ENCODE measurements around the gene TMEM266.

Gene TMEM266

GRCh38 chr15:76123031-76123430 lies 63.2 kb downstream of the TMEM266 start:
- DNase-seq (ENCODE audit: low read depth in 2 of 3, low spot score in 1 of 3) = no peak

DNA sequence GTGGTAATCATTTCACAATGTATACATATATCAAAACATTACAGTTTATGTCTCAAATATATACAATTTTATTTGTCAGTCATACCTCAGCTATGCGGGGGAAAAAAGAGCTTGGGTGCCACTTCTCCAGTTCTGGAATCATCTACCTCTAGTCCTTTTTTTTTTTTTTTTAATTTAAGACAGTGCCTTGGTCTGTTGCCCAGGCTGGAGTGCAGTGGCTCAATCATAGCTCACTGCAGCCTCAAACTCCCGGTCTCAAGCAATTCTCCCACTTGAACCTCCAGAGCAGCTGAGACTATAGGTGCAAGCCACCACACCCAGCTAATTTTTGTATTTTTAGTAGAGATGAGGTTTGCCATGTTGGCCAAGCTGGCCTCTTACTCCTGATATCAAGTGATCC lies 67.4 kb downstream of the TMEM266 start:
- DNase-seq (ENCODE audit: low read depth in 2 of 3, low spot score in 1 of 3) = no peak

- no peak for DNase-seq (ENCODE audit: low read depth in 2 of 3, low spot score in 1 of 3)
These were observed 68.1 kb downstream of the TMEM266 start for GRCh38 chr15:76127880-76128279.

GRCh38 chr15:76134537-76134936 lies 74.8 kb downstream of the TMEM266 start:
- DNase-seq (ENCODE audit: low read depth in 2 of 3, low spot score in 1 of 3) = no peak

DNA sequence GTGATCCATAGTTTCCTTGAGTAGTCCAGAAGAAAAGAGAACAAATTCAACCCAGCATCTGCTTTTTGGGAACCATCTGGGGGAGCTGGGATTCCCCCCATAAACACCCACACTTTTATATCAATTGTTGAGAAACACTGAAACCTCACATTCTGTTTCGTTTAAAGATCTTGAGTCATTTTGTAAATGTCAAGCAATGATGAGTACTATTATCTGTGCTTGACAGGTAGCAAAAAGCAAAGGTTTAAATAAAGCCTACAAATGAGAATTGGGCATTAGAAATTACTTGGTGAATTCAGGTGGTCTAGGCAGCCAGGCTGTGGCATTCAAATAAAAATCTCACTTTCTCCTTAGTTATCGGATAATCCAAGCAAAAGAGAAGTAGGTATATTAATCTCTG lies 75.7 kb downstream of the TMEM266 start:
- no peak for DNase-seq (ENCODE audit: low read depth in 2 of 3, low spot score in 1 of 3)

DNA sequence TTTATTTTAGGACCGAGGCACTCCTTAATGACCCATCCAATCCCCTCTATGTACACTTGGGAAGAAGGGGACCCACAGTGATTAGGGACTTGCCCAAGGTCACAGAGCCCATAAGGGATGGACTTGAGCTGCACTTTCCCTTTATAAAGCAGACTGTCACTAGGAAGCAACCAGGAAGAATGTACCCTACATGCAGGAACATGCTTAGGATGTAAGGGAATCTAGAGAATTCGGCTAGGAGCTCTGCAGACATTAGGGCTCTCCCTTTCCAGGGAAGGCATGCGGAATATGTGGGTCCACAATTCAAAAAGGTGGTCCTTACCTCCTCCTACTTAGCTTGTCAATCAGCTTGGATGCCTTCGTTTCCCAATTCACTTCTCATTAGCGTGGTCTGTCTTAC lies 78.7 kb downstream of the TMEM266 start:
- DNase-seq (ENCODE audit: low read depth in 2 of 3, low spot score in 1 of 3) = no peak

- DNase-seq (ENCODE audit: low read depth in 2 of 3, low spot score in 1 of 3) = peak; percentile 47 to 85 (median 67)
These were observed 79.7 kb downstream of the TMEM266 start for GRCh38 chr15:76139368-76140073.

GRCh38 chr15:76140074-76140464 lies 80.3 kb downstream of the TMEM266 start:
- no peak for DNase-seq (ENCODE audit: low read depth in 2 of 3, low spot score in 1 of 3)

DNA sequence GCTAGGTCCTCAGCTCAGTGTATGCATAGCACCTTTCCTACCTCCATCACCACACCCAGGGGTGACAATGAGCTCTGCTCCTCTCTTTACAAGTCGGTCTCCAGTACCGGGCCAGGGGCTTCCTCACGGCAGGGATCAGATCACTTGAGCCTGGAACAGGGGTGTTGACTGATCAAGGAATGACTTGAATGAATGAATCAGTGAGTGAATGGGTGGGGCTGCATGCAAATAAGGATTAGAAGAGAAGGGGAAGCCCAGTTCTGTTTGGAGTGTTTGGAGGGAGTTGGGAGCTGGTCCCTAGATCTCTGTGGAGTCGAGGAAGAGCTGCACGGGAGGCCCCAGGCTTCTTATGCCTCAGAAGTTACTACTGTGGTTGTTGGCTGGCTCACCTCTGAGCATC lies 87.0 kb downstream of the TMEM266 start:
- no peak for DNase-seq (ENCODE audit: low read depth in 2 of 3, low spot score in 1 of 3)

DNA sequence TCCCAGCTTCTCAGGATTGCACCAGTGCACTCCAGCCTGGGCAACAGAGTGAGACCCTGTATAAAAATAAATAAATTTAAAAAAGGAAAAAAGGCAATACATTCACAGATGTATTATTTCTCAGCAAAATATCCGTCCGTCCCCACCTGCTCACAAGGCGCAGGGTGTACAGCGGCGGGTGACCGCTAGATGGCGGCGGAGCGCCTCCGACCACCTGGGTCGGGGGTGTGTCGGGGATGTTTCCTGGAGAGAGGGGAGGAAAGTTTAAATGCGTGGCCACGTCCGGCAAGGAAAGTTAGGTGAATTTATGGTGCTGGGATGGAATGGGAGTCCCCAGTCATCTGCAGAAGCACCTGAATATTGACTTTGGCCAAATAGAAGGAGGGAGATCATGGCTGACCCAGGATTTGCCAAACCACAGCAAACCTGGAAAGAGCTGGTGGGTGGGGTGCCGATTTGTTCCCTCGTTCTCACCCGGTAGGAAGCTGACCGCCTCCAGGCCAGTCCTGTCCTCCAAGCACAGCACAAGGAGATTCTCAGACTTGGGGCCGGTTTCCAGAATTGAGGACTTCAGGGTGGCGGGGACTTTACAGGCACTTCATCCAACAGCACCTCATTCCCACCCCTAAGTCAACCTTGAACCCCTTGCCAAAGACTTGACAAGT lies 88.3 kb downstream of the TMEM266 start:
- peak; percentile 39 to 79 (median 57) for DNase-seq (ENCODE audit: low read depth in 2 of 3, low spot score in 1 of 3)

- DNase-seq (ENCODE audit: low read depth in 2 of 3, low spot score in 1 of 3) = no peak
These were observed 89.6 kb downstream of the TMEM266 start for GRCh38 chr15:76149291-76149915.

GRCh38 chr15:76150513-76150912 lies 90.7 kb downstream of the TMEM266 start:
- no peak for DNase-seq (ENCODE audit: low read depth in 2 of 3, low spot score in 1 of 3)

DNA sequence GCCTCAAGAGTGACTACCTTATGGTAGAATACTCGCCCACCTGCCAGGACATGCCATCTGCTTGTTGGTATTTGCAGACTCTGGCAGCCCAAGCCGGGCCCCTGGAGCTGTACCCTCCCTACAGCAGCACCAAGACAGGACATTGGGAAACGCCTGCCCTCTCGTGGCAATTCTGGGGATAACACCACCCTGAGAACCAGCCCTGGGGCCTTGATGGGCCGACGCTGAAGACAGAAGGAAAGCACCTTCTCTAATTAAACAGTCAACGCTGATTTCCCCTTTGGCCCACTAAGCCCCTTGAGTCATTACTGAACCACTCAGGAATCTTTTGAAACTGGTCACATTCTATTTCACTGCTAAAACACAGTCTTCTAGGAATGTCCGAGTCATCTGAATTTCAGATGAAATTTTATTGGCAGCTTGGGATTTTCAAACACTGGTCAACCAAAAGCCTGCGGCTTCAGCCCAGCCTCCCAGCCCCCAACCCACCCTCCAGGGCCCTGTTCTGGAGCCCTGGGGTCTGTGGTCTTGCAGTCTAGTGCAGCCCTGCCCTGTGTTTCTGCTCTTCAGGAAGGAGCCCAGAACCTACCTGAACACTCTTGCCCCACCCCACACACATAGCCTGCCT lies 91.3 kb downstream of the TMEM266 start:
- DNase-seq (ENCODE audit: low read depth in 2 of 3, low spot score in 1 of 3) = peak; percentile 75 to 91 (median 80)

DNA sequence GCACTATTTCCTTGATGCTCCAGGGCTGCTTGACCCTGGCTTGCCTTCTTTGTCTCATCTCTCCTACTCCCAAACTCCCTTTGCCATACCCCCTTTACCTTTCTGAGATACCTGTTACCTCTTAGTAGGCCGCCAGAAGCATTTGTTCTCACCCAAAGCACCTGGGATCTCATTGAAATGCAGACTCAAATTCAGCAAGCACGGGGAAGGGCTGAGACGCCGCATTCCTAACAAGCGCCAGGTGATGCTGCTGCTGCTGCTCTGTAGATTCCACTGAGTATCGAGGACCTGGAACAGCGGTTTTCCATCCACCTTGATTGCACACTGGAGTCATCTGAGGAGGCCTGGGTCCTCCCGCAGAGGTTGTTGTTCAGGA lies 91.8 kb downstream of the TMEM266 start:
- DNase-seq (ENCODE audit: low read depth in 2 of 3, low spot score in 1 of 3) = no peak

DNA sequence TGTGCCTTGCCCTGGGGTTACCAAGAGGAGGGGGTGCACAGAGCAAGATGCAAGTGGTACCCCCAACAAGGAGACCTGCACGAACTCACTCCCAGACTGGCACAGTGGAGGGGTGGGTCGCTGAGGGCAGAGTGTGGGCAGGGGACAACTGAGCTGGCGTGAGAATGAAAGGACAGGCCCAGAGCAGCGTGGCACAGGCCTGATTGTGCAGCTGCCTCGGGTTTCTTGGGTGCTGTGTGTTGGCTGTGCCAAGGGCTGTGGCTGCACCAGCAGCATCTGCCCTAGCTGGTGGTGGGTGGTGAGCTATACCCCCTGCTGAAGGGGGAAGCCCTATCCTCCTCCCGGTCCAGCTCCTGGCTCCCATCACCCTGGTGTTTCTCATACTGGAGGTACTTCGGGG lies 92.4 kb downstream of the TMEM266 start:
- no peak for DNase-seq (ENCODE audit: low read depth in 2 of 3, low spot score in 1 of 3)

GRCh38 chr15:76153241-76154197 lies 93.7 kb downstream of the TMEM266 start:
- DNase-seq (ENCODE audit: low read depth in 2 of 3, low spot score in 1 of 3) = no peak

- DNase-seq (ENCODE audit: low read depth in 2 of 3, low spot score in 1 of 3) = no peak
These were observed 95.9 kb downstream of the TMEM266 start for GRCh38 chr15:76155731-76156130.

GRCh38 chr15:76158226-76158625 lies 98.4 kb downstream of the TMEM266 start:
- DNase-seq (ENCODE audit: low read depth in 2 of 3, low spot score in 1 of 3) = no peak

DNA sequence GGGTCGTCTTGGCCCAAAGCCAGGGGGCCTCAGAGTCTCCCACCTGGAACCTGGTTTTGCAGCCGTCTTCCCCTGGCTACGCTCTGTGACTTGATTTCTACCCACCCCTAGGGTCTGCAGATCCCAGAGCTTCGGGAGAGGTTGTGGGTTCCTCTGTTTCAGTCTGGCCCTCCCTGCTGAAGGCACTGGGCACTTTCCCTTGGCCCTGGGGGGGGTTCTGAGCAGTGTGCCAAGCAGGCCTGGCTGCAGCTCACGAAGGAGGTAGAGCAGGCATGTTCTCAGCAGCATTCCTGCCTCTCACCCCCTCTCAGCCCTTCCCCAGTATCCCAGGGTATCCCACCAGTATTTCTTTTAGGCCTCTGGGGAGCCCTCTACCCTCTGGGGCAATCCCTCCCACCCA lies 99.0 kb downstream of the TMEM266 start:
- no peak for DNase-seq (ENCODE audit: low read depth in 2 of 3, low spot score in 1 of 3)

- DNase-seq (ENCODE audit: low read depth in 2 of 3, low spot score in 1 of 3) = no peak
These were observed 99.5 kb downstream of the TMEM266 start for GRCh38 chr15:76159282-76159681.

Data from stimulated activated CD4-positive, alpha-beta T cell treated with anti-CD3 and anti-CD28 coated beads, Interleukin-12 subunit alpha, Interleukin-12 subunit beta, amount 100 ng/mL, for 48 hours (primary cell).